ENCODE measurements around the gene SOX12. TPM values are rescaled to one million over a fixed set of nuclear protein-coding genes. Genes with fewer than 3 reads are reported as not detected.
"Not testable (repeated sequence)": the region's sequence is repeated elsewhere in the genome, so short reads cannot be mapped to it uniquely, and the experiment has no call there.

SOX12 gene
- total and polyA plus RNA-seq, 2 donors (not counting 1 experiment from before 2014, with no cell fraction given): 5.3 to 13.6 TPM

DNA sequence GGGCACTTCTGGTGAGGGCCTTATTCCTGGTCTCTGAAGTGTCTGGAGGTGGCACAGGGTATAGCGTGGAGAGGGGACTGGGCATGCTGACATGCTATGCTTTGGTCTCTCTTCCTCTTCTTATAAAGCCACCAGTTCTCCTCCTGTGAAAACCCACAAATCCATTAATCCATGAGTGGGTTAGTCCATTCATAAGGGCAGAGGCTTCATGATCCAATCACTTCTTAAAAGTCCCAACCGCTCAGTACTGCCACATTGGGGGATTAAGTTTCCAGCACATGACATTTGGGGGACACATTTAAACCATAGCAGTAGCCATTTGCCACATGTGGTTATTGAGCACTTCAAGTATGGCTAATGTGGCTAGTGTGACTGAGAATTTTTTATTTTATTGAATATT, 51.4 kb downstream of the SOX12 start:
- H4K20me1 ChIP-seq (ENCODE audit: control insufficient read depth, insufficient read depth, low read length, poor library complexity, severe bottlenecking): no peaks in the 10 kb centered on the region
- H3K79me2 ChIP-seq (ENCODE audit: control insufficient read depth, insufficient read depth, low read length): no peaks in the 10 kb centered on the region
- no peak overlapping the region for H3K4me3 ChIP-seq (ENCODE audit: control extremely low read depth in 1 of 5, extremely low read depth in 1 of 5, insufficient read depth in 1 of 5, low read depth in 2 of 5, low read length in 4 of 5)
- no peaks in the 10 kb centered on the region for H3K27me3 ChIP-seq (replicated peaks in 1 of 4; ENCODE audit: control extremely low read depth in 1 of 4, control insufficient read depth in 3 of 4, insufficient read depth in 4 of 4, low read length in 3 of 4)
- H3K4me1 ChIP-seq (ENCODE audit: control insufficient read depth in 2 of 2, insufficient read depth in 2 of 2, low read length in 2 of 2): peaks cover 0 to 3% of the 10 kb centered on the region in 2 donors
- no peak overlapping the region for H2AFZ ChIP-seq (ENCODE audit: insufficient read depth, low read depth, low read length, poor library complexity, severe bottlenecking)
- ATAC-seq (ENCODE audit: low read depth): no peak
- Mint-ChIP-seq H3K27me3 (no peaks in the 10 kb centered on the region), H3K4me1 (no peaks in the 10 kb centered on the region), H3K27ac (no peak overlapping the region), H3K9me3 (ENCODE audit: insufficient read depth) (no peaks in the 10 kb centered on the region), H3K4me3 (no peak overlapping the region)
- WGBS (ENCODE audit: insufficient coverage): no CpG with 5 or more reads among the region's 2 CpGs
- intact Hi-C loops (cut with micrococcal nuclease): no loop called here
- DNase-seq: no peak
- TF ChIP-seq EZH2 (IDR thresholded peaks at IDR 0.05; ENCODE audit: borderline replicate concordance, insufficient read depth, low read depth, low read length, poor library complexity, severe bottlenecking): no peak
- TF ChIP-seq, protein P1, sequence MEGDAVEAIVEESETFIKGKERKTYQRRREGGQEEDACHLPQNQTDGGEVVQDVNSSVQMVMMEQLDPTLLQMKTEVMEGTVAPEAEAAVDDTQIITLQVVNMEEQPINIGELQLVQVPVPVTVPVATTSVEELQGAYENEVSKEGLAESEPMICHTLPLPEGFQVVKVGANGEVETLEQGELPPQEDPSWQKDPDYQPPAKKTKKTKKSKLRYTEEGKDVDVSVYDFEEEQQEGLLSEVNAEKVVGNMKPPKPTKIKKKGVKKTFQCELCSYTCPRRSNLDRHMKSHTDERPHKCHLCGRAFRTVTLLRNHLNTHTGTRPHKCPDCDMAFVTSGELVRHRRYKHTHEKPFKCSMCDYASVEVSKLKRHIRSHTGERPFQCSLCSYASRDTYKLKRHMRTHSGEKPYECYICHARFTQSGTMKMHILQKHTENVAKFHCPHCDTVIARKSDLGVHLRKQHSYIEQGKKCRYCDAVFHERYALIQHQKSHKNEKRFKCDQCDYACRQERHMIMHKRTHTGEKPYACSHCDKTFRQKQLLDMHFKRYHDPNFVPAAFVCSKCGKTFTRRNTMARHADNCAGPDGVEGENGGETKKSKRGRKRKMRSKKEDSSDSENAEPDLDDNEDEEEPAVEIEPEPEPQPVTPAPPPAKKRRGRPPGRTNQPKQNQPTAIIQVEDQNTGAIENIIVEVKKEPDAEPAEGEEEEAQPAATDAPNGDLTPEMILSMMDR (IDR thresholded peaks at IDR 0.05): no peak
- H3K4me2 ChIP-seq (replicated peaks; ENCODE audit: low read depth, low read length, poor library complexity, severe bottlenecking): no peak overlapping the region
- ChIA-PET POLR2A (no interaction called here), CTCF (interaction anchor here (0.6 to 1.0 kb wide), 3 partner anchors 17 to 142 kb away, joined by 3 to 6 read pairs (median 4); no protein-coding TSS in a partner anchor)
- no peaks in the 10 kb centered on the region for H3K36me3 ChIP-seq (replicated peaks in 1 of 2; ENCODE audit: control extremely low read depth in 1 of 2, control insufficient read depth in 1 of 2, extremely low read depth in 1 of 2, insufficient read depth in 2 of 2, low read length in 1 of 2)
- H3K9ac ChIP-seq (ENCODE audit: low read length): no peak overlapping the region
- no peak overlapping the region for H3K27ac ChIP-seq (ENCODE audit: low read length in 2 of 2)
- H3K9me3 ChIP-seq (ENCODE audit: control extremely low read depth in 1 of 3, control insufficient read depth in 2 of 3, insufficient read depth in 1 of 3, low read length in 2 of 3): no peaks in the 10 kb centered on the region

DNA sequence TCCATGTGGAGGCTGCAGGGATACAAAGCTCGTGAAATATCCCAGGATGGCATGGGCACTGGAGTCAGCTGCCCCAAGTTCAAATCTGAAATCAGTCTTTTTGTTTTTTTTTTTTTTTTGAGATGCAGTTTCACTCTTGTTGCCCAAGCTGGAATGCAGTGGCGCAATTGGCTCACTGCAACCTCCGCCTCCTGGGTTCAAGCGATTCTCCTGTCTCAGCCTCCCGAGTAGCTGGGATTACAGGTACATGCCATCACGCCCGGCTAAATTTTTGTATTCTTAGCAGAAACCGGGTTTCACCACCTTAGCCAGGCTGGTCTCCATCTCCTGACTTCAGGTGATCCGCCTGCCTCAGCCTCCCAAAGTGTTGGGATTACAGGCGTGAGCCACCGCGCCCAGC, 52.2 kb downstream of the SOX12 start:
- POLR2A ChIA-PET; H3K9me3 ChIP-seq (ENCODE audit: control extremely low read depth in 1 of 3, control insufficient read depth in 2 of 3, insufficient read depth in 1 of 3, low read length in 2 of 3); H3K4me2 ChIP-seq (replicated peaks; ENCODE audit: low read depth, low read length, poor library complexity, severe bottlenecking): not testable (repeated sequence)

More for the DNA sequence above, 52.2 kb downstream of the SOX12 start:
- H2AFZ ChIP-seq (ENCODE audit: insufficient read depth, low read depth, low read length, poor library complexity, severe bottlenecking); H4K20me1 ChIP-seq (ENCODE audit: control insufficient read depth, insufficient read depth, low read length, poor library complexity, severe bottlenecking); H3K4me1 Mint-ChIP-seq; H3K27ac ChIP-seq (ENCODE audit: low read length in 2 of 2); H3K4me1 ChIP-seq (ENCODE audit: control insufficient read depth in 2 of 2, insufficient read depth in 2 of 2, low read length in 2 of 2); H3K9ac ChIP-seq (ENCODE audit: low read length); H3K79me2 ChIP-seq (ENCODE audit: control insufficient read depth, insufficient read depth, low read length); H3K36me3 ChIP-seq (replicated peaks in 1 of 2; ENCODE audit: control extremely low read depth in 1 of 2, control insufficient read depth in 1 of 2, extremely low read depth in 1 of 2, insufficient read depth in 2 of 2, low read length in 1 of 2); H3K4me3 Mint-ChIP-seq; ATAC-seq (ENCODE audit: low read depth); H3K4me3 ChIP-seq (ENCODE audit: control extremely low read depth in 1 of 5, extremely low read depth in 1 of 5, insufficient read depth in 1 of 5, low read depth in 2 of 5, low read length in 4 of 5); H3K27me3 Mint-ChIP-seq; intact Hi-C loops (cut with micrococcal nuclease); H3K9me3 Mint-ChIP-seq (ENCODE audit: insufficient read depth); H3K27ac Mint-ChIP-seq; H3K27me3 ChIP-seq (replicated peaks in 1 of 4; ENCODE audit: control extremely low read depth in 1 of 4, control insufficient read depth in 3 of 4, insufficient read depth in 4 of 4, low read length in 3 of 4); DNase-seq: not testable (repeated sequence)
- CTCF ChIA-PET: interaction anchor here (0.6 to 2.2 kb wide), 4 partner anchors 17 to 141 kb away, joined by 3 to 10 read pairs (median 5); no protein-coding TSS in a partner anchor
- WGBS (ENCODE audit: insufficient coverage): 88% methylated on average over 9 of the region's 12 CpGs

Measured in B cell (primary cell).